ENCODE data around the gene MMP24. TPM values are rescaled to one million over a fixed set of nuclear protein-coding genes. Genes with fewer than 3 reads are reported as not detected.

MMP24 gene
- total RNA-seq, 1 experiment from 2014 or later, result 0.91 TPM

GRCh38 chr20:35285806-35286076, 59.3 kb downstream of the MMP24 start:
- H3K27me3 ChIP-seq (ENCODE audit: low read length), result no peaks in the 10 kb centered on the region
- H3K4me3 ChIP-seq (ENCODE audit: low read length), result no peak overlapping the region
- POLR2A ChIA-PET (ENCODE audit: unreplicated experiment), result no interaction called here
- peaks cover 37% of the 10 kb centered on the region for H3K79me2 ChIP-seq (ENCODE audit: low read length)
- no peak for DNase-seq
- no peaks in the 10 kb centered on the region for H3K9me3 ChIP-seq (ENCODE audit: low read length)
- no peaks in the 10 kb centered on the region for H3K9me2 ChIP-seq (replicated peaks; ENCODE audit: low read length)
- no peaks in the 10 kb centered on the region for H3F3A ChIP-seq (ENCODE audit: low read length, unreplicated experiment)
- BruUV-seq (replicated peaks), result no TSS peak
- no peak overlapping the region for H3K9ac ChIP-seq (ENCODE audit: low read length)
- H3K36me3 ChIP-seq (ENCODE audit: low read depth, low read length), result peaks cover 12% of the 10 kb centered on the region
- no peak overlapping the region for H2AFZ ChIP-seq (ENCODE audit: low read length)
- peaks cover 4% of the 10 kb centered on the region; the same call in 1 of the 2 replicates for H4K20me1 ChIP-seq (ENCODE audit: low read length)
- no peak overlapping the region for H3K27ac ChIP-seq (ENCODE audit: low read length)
- intact Hi-C loops (cut with micrococcal nuclease), result loop anchor here (2.0 kb wide), 1 partner anchor 17 kb away; no protein-coding TSS in a partner anchor
- CTCF ChIA-PET, result no interaction called here
- ATAC-seq, result no peak
- peaks cover 16% of the 10 kb centered on the region for H3K4me1 ChIP-seq (ENCODE audit: insufficient read depth, low read length)
- peak overlapping the region; percentile 95 for H3K4me2 ChIP-seq (ENCODE audit: low read length)
- TF ChIP-seq, protein P1, sequence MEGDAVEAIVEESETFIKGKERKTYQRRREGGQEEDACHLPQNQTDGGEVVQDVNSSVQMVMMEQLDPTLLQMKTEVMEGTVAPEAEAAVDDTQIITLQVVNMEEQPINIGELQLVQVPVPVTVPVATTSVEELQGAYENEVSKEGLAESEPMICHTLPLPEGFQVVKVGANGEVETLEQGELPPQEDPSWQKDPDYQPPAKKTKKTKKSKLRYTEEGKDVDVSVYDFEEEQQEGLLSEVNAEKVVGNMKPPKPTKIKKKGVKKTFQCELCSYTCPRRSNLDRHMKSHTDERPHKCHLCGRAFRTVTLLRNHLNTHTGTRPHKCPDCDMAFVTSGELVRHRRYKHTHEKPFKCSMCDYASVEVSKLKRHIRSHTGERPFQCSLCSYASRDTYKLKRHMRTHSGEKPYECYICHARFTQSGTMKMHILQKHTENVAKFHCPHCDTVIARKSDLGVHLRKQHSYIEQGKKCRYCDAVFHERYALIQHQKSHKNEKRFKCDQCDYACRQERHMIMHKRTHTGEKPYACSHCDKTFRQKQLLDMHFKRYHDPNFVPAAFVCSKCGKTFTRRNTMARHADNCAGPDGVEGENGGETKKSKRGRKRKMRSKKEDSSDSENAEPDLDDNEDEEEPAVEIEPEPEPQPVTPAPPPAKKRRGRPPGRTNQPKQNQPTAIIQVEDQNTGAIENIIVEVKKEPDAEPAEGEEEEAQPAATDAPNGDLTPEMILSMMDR (conservative IDR thresholded peaks at IDR 0.05; ENCODE audit: low read depth, low read length), result no peak
- TF ChIP-seq EZH2phosphoT487 (IDR thresholded peaks at IDR 0.05; ENCODE audit: borderline replicate concordance, low read length) (no peak), EZH2 (IDR thresholded peaks at IDR 0.05; ENCODE audit: low read length, unreplicated experiment) (no peak)

DNA sequence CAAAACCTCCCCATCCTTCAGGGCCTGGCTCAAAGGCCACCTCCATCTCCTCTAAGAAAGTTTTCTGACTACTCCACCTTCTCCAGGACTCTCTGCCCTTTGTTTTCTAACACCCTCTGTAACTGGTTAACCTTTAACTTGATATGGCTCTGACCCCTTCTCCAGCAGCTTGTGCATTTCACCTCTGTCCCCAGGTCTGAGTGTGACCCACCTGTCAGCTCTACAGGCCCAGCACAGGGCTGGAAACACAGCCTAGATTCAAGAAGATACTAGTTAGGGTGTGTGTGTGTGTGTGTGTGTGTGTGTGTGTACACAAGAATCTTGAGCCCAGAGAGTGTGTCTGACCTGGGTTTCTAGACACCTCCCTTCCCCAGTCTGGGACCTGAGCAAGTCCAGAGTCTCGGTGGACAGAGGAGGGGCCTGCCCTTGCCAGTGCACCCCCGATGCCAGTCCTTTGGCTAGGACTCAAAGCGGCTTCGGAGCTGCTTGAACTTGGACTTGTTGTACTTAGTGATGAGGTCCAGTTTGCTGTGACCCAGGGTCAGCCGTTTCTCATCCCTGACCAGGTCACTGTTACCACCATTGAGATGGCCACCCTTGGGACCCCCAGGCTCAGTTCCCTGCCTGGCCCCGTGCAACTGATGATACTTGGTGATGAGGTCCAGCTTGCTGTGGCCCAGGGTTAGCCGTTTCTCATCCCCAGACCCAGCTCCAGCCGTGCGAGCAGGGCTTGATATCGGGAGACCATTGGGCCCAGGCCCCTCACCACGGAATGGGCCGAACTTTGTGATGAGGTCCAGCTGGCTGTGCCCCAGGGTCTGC, 59.8 kb downstream of the MMP24 start:
- H3K9me3 ChIP-seq (ENCODE audit: low read length), result no peaks in the 10 kb centered on the region
- POLR2A ChIA-PET (ENCODE audit: unreplicated experiment), result no interaction called here
- peaks cover 9% of the 10 kb centered on the region for H3K36me3 ChIP-seq (ENCODE audit: low read depth, low read length)
- no peak overlapping the region for H3K4me2 ChIP-seq (ENCODE audit: low read length)
- H3K4me1 ChIP-seq (ENCODE audit: insufficient read depth, low read length), result peaks cover 16% of the 10 kb centered on the region
- H3K9ac ChIP-seq (ENCODE audit: low read length), result no peak overlapping the region
- H3F3A ChIP-seq (ENCODE audit: low read length, unreplicated experiment), result no peaks in the 10 kb centered on the region
- H3K4me3 ChIP-seq (ENCODE audit: low read length), result no peak overlapping the region
- H4K20me1 ChIP-seq (ENCODE audit: low read length), result peaks cover 3% of the 10 kb centered on the region; the same call in 1 of the 2 replicates
- no peak overlapping the region for H2AFZ ChIP-seq (ENCODE audit: low read length)
- H3K27ac ChIP-seq (ENCODE audit: low read length), result no peak overlapping the region
- no TSS peak for BruUV-seq (replicated peaks)
- H3K79me2 ChIP-seq (ENCODE audit: low read length), result peaks cover 34% of the 10 kb centered on the region
- CTCF ChIA-PET, result no interaction called here
- H3K9me2 ChIP-seq (replicated peaks; ENCODE audit: low read length), result no peaks in the 10 kb centered on the region
- TF ChIP-seq EZH2 (IDR thresholded peaks at IDR 0.05; ENCODE audit: low read length, unreplicated experiment), result no peak
- TF ChIP-seq, protein P1 (conservative IDR thresholded peaks at IDR 0.05; ENCODE audit: low read depth, low read length), result no peak
- no peak for TF ChIP-seq EZH2phosphoT487 (IDR thresholded peaks at IDR 0.05; ENCODE audit: borderline replicate concordance, low read length)
- intact Hi-C loops (cut with micrococcal nuclease), result no loop called here
- no peaks in the 10 kb centered on the region for H3K27me3 ChIP-seq (ENCODE audit: low read length)
- ATAC-seq (no peak), DNase-seq (no peak)

DNA sequence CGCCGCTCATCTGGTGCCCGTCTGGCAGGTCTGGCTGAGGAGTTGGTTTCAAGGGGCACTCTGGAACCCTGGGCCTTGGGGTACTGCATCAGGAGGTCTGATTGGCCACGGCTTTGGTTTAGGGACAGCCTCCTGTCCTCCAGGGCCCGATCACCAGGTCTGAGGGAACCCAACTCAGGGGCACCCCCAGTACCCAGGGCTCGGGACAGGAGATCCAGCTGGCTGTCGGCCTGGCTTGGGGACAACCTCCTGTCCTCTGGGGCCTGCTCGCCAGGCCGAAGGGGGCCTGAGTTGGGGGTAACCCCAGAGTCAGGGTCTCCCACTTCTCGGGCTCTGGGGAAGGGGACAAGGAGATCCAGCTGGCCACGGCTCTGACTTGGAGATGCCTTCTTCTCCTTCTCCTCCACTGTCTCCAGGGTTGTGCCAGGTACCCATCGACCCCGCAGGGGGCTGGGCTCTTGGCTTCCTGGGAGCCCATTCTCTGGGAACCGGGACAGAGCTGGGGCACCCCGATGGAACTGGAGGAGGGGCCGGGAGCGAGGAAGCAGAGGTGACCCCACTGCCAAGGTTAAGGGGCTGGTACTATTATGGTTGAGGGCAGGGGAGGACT, 60.5 kb downstream of the MMP24 start:
- no peaks in the 10 kb centered on the region for H3K9me2 ChIP-seq (replicated peaks; ENCODE audit: low read length)
- no peak overlapping the region for H3K27ac ChIP-seq (ENCODE audit: low read length)
- CTCF ChIA-PET, result no interaction called here
- intact Hi-C loops (cut with micrococcal nuclease), result no loop called here
- H3K27me3 ChIP-seq (ENCODE audit: low read length), result no peaks in the 10 kb centered on the region
- DNase-seq, result no peak
- no peak overlapping the region for H3K9ac ChIP-seq (ENCODE audit: low read length)
- H3K36me3 ChIP-seq (ENCODE audit: low read depth, low read length), result peaks cover 4% of the 10 kb centered on the region; the same call in 1 of the 2 replicates
- TF ChIP-seq, protein P1 (conservative IDR thresholded peaks at IDR 0.05; ENCODE audit: low read depth, low read length), result no peak
- TF ChIP-seq EZH2 (IDR thresholded peaks at IDR 0.05; ENCODE audit: low read length, unreplicated experiment) (no peak), EZH2phosphoT487 (IDR thresholded peaks at IDR 0.05; ENCODE audit: borderline replicate concordance, low read length) (no peak)
- H3K4me1 ChIP-seq (ENCODE audit: insufficient read depth, low read length), result peaks cover 16% of the 10 kb centered on the region
- H2AFZ ChIP-seq (ENCODE audit: low read length), result no peak overlapping the region
- no peaks in the 10 kb centered on the region for H3F3A ChIP-seq (ENCODE audit: low read length, unreplicated experiment)
- no peaks in the 10 kb centered on the region for H4K20me1 ChIP-seq (ENCODE audit: low read length)
- no peaks in the 10 kb centered on the region for H3K9me3 ChIP-seq (ENCODE audit: low read length)
- no peak overlapping the region for H3K4me3 ChIP-seq (ENCODE audit: low read length)
- ATAC-seq, result no peak
- POLR2A ChIA-PET (ENCODE audit: unreplicated experiment), result no interaction called here
- BruUV-seq (replicated peaks), result no TSS peak
- peaks cover 27% of the 10 kb centered on the region for H3K79me2 ChIP-seq (ENCODE audit: low read length)
- H3K4me2 ChIP-seq (ENCODE audit: low read length), result no peak overlapping the region

Data from PC-3 (cell line).